SU-DHL-6 (cell line): ENCODE measurements around the gene UBA1.

ENCODE experiments used
- H2AFZ ChIP-seq: fragments of 200-600 bp; sonication (generic); 2 replicates; pipeline ENCODE4 v1.6.1; 2014; ENCODE audit warnings: low read depth, mild to moderate bottlenecking, moderate library complexity, mixed read lengths, antibody characterized with exemption, low read length; ENCODE audit not compliant: severe bottlenecking
- H3F3A ChIP-seq: fragments of 200-600 bp; shearing (Covaris generic); 2 replicates; pipeline ENCODE4 v1.6.0; 2016; ENCODE audit warnings: antibody characterized with exemption, mild to moderate bottlenecking; ENCODE audit not compliant: insufficient read depth
- H3K27ac ChIP-seq: fragments of 200-600 bp; sonication (generic); 2 replicates; pipeline ENCODE4 v1.5.1; 2016; ENCODE audit warnings: low read depth, mild to moderate bottlenecking, low read length, moderate library complexity, mixed read lengths
- H3K27me3 ChIP-seq: fragments of 200-600 bp; sonication (generic), shearing (Covaris generic); 2 replicates; pipeline ENCODE4 v1.6.0; 2014; ENCODE audit warnings: mild to moderate bottlenecking, low read length
- H3K36me3 ChIP-seq: fragments of 200-600 bp; sonication (generic); 2 replicates; pipeline ENCODE4 v1.6.1; 2014; ENCODE audit warnings: mild to moderate bottlenecking, low read length, mixed read lengths
- H3K4me2 ChIP-seq: fragments of 300-600, 200-600 bp; shearing (Covaris generic), sonication (generic); 2 replicates; pipeline ENCODE4 v1.6.0; 2014; ENCODE audit warnings: low read length, low read depth, mild to moderate bottlenecking; ENCODE audit not compliant: poor library complexity, severe bottlenecking
- H3K4me3 ChIP-seq: fragments of 200-600 bp; sonication (generic); 2 replicates; pipeline ENCODE4 v1.5.1; 2014; ENCODE audit warnings: antibody characterized with exemption, low read length, mild to moderate bottlenecking, mixed read lengths; ENCODE audit not compliant: insufficient read depth, poor library complexity, severe bottlenecking
- H3K79me2 ChIP-seq: fragments of 200-600 bp; sonication (generic); 2 replicates; pipeline ENCODE4 v1.6.1; 2014; ENCODE audit warnings: mild to moderate bottlenecking, low read length, moderate library complexity; ENCODE audit not compliant: insufficient read depth
- H3K9ac ChIP-seq: fragments of 200-600 bp; sonication (generic); 2 replicates; pipeline ENCODE4 v1.7.0; 2014; ENCODE audit warnings: mild to moderate bottlenecking, low read length
- H3K9me2 ChIP-seq: fragments of 200-600 bp; sonication (generic); replicated peaks from 2 replicates; pipeline ENCODE4 v1.6.1; 2014; ENCODE audit warnings: low read length; ENCODE audit not compliant: insufficient read depth
- H3K9me3 ChIP-seq: fragments of 200-600 bp; sonication (generic); 2 replicates; pipeline ENCODE4 v1.6.1; 2014; ENCODE audit warnings: low read length, mixed read lengths; ENCODE audit not compliant: insufficient read depth
- H4K20me1 ChIP-seq: fragments of 200-600 bp; sonication (generic); 2 replicates; pipeline ENCODE4 v1.6.1; 2014; ENCODE audit warnings: low read depth, mild to moderate bottlenecking, antibody characterized with exemption, low read length, moderate library complexity, mixed read lengths
- EZH2phosphoT487 ChIP-seq: fragments of 200-600 bp; sonication (generic), shearing (Covaris generic); conservative IDR thresholded peaks from 2 replicates; pipeline ENCODE4 v1.6.1; 2018; ENCODE audit warnings: mild to moderate bottlenecking, antibody characterized with exemption, low read length, moderate library complexity, mixed read lengths
- TF ChIP-seq, protein P1 (sequence below): fragments of 200-600 bp; sonication (generic); IDR thresholded peaks from one replicate; pipeline ENCODE4 v1.5.1; 2017; ENCODE audit warnings: antibody characterized with exemption, mild to moderate bottlenecking, low read length, moderate library complexity; ENCODE audit not compliant: insufficient read depth, poor library complexity, severe bottlenecking

Gene UBA1

GRCh38 chrX:47186096-47186740 is 7.4 kb upstream of the UBA1 start:
- Histone ChIP-seq H3K27ac (no peak overlapping the region), H3K36me3 (no peaks in the 10 kb centered on the region), H3K79me2 (no peaks in the 10 kb centered on the region), H3F3A (peaks cover 15% of the 10 kb centered on the region), H3K9me2 (no peaks in the 10 kb centered on the region), H3K4me2 (no peak overlapping the region), H3K4me3 (no peak overlapping the region), H3K27me3 (no peaks in the 10 kb centered on the region), H4K20me1 (no peaks in the 10 kb centered on the region), H3K9ac (no peak overlapping the region), H3K9me3 (no peaks in the 10 kb centered on the region), H2AFZ (no peak overlapping the region)
- no peak for TF ChIP-seq EZH2phosphoT487
- TF ChIP-seq, protein P1, sequence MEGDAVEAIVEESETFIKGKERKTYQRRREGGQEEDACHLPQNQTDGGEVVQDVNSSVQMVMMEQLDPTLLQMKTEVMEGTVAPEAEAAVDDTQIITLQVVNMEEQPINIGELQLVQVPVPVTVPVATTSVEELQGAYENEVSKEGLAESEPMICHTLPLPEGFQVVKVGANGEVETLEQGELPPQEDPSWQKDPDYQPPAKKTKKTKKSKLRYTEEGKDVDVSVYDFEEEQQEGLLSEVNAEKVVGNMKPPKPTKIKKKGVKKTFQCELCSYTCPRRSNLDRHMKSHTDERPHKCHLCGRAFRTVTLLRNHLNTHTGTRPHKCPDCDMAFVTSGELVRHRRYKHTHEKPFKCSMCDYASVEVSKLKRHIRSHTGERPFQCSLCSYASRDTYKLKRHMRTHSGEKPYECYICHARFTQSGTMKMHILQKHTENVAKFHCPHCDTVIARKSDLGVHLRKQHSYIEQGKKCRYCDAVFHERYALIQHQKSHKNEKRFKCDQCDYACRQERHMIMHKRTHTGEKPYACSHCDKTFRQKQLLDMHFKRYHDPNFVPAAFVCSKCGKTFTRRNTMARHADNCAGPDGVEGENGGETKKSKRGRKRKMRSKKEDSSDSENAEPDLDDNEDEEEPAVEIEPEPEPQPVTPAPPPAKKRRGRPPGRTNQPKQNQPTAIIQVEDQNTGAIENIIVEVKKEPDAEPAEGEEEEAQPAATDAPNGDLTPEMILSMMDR, result no peak

DNA sequence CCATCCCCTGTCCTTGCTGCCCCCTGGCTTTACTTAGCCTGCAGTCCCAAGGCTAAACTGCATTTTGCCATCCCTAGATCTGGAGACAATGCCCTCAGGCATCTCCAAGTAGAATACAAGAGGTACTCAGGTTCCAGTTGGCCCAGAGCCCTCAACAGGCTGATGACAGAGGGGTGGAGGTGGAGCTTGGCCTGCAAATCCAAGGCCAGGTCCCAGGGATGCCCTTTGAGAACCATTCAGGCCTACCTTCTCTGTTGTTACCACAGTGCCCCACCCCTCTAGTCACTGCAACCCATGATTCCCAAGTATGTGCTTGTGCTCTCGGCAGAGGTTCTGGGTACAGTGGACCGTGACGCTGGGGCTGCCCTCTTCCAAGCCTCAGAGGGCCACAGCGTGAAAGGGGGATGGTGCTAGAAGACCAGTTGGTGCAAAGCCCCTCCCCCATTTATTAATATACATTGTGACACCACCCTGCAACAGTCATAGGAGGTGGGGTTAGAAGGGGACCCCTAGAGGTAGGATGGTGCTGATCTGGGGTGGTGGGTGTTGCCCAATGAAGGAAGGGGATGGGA is 6.4 kb upstream of the UBA1 start:
- Histone ChIP-seq H3K79me2 (0 out of 2 replicates have a peak, but pooled peaks cover 4% of the 10 kb centered on the region), H3K9me3 (no peaks in the 10 kb centered on the region), H3K27ac (no peak overlapping the region), H4K20me1 (no peaks in the 10 kb centered on the region), H3K9ac (no peak overlapping the region), H3F3A (peaks cover 22% of the 10 kb centered on the region), H3K4me3 (no peak overlapping the region), H3K9me2 (no peaks in the 10 kb centered on the region), H2AFZ (no peak overlapping the region), H3K36me3 (no peaks in the 10 kb centered on the region), H3K27me3 (no peaks in the 10 kb centered on the region), H3K4me2 (no peak overlapping the region)
- TF ChIP-seq, protein P1, result no peak
- no peak for TF ChIP-seq EZH2phosphoT487

DNA sequence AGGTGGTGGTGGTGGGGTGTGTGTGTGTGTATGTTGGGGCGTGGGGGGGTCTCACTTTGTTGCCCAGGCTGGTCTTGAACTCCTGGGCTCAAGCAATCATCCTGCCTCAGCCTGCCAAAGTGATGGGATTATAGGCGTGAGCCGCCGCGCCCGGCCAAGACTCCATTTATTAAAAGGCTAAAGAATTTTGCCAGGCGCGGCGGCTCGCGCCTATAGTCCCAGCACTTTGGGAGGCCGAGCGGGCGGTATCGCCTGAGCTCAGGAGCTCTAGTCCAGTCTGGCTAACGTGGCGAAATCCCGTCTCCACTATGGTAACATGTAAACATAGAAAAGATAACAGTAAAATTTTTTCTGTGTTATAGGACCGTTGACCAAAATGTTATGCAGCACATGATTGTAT is 3.7 kb upstream of the UBA1 start:
- H3K27ac ChIP-seq, result no peak overlapping the region

More for the DNA sequence above, 3.7 kb upstream of the UBA1 start:
- TF ChIP-seq, protein P1, result no peak
- no peak for TF ChIP-seq EZH2phosphoT487
- Histone ChIP-seq H3K79me2 (peaks cover 17% of the 10 kb centered on the region), H3K36me3 (no peaks in the 10 kb centered on the region), H3K9me2 (no peaks in the 10 kb centered on the region), H4K20me1 (no peaks in the 10 kb centered on the region), H2AFZ (peak overlapping the region; percentile 76), H3F3A (peaks cover 35% of the 10 kb centered on the region), H3K4me3 (no peak overlapping the region), H3K9me3 (no peaks in the 10 kb centered on the region), H3K9ac (peak overlapping the region; percentile 98; the same call in 1 of the 2 replicates), H3K27me3 (no peaks in the 10 kb centered on the region), H3K4me2 (peak overlapping the region; percentile 55)
